ENCODE data around the gene PRCD.
"Not testable (repeated sequence)": the region's sequence is repeated elsewhere in the genome, so short reads cannot be mapped to it uniquely, and the experiment has no call there.

The PRCD gene

DNA sequence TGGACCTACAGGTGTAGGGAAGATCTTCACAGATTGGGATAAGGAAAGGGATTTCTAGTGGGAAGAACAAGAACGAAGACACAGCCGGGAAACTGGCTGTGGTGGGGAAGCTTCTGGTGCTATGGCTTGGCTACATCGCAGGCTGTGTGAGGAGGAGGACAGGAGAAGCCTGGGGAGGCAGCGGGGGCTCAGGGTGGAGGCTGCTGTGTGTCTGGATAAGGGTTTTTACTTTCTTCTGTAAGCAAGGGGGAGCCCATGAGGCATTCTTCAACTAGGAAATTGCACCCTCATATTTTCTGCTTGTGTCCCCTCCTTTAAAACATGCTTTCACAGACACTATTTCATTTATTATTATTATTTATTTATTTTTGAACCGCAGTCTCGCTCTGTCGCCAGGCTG lies 35.7 kb upstream of the PRCD start:
- no peak for DNase-seq (ENCODE audit: low read depth in 3 of 3, low spot score in 1 of 3)

DNA sequence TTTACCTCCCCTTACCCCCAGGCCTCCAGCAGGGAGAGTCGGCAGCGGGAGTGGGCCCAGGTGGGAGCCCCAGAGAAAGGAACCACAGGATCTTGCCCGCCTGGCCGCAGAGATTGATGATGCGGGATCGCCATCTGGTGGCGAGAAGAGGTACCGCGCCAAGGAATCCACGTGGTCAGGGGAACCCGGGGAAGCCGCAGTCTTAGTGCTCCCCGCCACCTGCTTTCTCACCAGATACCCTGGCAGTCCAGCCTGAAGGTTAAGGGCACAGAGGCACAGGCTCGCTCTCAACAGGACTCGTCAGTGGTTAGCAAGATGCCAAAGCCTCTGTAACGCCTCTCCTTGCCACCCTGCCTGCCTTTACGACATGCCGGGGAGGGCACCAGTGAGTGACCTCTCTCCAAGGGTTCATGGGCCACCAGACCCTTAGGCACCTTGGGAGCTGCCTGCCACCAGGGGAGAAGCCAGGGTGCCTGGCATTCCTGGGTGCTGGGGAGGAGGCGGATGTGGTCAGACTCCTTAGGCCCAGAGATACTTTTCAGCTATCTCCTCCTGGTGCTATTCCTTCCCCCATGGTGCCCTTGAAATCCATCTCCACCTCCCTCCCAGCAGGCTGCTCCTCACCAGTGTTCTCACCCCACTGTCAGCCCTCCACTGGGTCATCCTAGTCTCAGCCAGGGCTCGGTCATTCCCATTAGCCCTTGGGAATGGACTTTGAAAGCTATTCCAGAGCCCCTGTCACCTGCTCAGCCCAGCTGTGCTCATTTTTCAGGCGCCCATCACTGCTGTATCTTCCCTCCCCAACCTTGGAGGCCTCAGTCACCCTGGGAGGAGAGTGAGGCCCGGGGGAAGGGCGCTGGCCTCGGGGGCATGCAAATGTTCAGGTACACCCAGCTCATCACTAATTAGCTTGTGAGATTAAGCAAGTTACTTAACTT lies 33.2 kb upstream of the PRCD start:
- DNase-seq (ENCODE audit: low read depth in 3 of 3, low spot score in 1 of 3) = peak; percentile 67 to 86 (median 86)

DNA sequence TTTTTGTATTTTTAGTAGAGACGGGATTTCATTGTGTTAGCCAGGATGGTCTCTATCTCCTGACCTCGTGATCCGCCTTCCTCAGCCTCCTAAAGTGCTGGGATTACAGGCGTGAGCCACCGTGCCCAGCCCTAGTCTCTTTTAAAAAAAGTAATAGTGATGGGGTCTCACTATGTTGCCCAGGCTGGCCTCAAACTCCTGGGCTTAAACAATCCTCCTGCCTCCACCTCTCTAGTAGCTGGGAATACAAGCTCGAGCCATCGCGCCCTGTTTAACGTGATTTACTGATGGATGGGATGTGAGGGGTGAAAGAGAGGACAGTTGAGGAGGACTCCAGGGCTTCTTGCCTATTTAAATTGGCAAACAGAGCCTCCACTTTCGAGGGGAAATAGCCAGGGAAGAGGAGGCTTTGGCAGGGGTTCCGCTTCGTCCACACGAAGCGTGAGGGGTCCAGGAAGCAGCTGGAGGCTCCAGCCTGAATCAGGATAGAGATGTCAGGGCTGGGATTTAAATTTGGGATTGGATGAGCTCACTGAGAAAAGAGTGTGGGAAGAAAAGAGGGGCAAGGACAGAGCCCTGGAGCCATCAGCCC lies 31.3 kb upstream of the PRCD start:
- not testable (repeated sequence) for DNase-seq (ENCODE audit: low read depth in 3 of 3, low spot score in 1 of 3)

DNA sequence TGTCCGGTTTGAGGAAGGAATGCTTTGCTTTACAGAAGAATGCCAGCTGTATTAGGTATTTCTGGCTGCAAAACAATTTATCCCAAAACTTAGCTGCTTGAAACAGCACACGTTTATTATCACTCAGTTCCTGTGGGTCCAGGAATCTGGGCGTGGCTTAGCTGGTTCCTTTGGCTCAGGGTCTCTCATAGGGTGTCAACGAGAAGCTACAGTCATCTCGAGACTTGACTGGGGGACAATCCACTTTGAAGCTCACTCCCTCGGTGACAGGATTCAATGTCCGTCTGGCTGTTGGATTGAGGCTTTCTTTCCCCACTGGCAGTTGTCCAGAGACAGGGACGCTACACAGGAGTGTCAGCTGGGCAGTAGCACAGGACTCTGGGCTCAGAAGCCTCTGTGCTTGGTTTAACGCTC lies 29.0 kb upstream of the PRCD start:
- DNase-seq (ENCODE audit: low read depth in 3 of 3, low spot score in 1 of 3) = no peak

DNA sequence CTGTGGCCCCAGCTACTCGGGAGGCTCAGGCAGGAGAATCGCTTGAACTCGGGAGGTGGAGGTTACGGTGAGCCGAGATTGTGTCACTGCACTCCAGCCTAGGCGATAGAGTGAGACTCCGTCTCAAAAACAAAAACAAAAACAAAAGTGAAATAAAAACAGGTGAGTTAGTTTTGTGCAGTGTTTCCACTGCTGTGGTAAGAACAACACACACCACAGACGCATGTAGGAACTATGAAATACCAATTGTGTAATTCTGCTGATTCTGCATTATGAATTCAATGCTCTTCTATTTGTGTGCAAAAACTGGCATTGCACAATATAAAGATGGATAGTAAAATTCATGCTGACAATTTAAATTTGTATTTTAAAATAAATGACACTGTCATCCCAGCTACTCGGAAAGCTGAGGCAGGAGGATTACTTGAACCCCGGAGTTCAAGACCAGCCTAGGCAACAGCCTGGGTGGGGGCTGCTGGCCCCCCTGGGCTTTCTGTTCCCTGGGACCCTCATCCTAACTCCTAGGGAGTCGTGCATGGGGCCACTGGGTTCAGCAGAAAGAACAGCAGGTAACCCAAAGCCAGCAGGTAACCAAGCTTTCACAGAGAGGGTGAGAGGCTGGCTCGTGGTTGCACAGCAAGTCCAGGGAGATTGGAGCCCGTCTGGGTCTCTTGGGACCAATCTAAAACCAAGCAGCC lies 28.0 kb upstream of the PRCD start:
- no peak for DNase-seq (ENCODE audit: low read depth in 3 of 3, low spot score in 1 of 3)

DNA sequence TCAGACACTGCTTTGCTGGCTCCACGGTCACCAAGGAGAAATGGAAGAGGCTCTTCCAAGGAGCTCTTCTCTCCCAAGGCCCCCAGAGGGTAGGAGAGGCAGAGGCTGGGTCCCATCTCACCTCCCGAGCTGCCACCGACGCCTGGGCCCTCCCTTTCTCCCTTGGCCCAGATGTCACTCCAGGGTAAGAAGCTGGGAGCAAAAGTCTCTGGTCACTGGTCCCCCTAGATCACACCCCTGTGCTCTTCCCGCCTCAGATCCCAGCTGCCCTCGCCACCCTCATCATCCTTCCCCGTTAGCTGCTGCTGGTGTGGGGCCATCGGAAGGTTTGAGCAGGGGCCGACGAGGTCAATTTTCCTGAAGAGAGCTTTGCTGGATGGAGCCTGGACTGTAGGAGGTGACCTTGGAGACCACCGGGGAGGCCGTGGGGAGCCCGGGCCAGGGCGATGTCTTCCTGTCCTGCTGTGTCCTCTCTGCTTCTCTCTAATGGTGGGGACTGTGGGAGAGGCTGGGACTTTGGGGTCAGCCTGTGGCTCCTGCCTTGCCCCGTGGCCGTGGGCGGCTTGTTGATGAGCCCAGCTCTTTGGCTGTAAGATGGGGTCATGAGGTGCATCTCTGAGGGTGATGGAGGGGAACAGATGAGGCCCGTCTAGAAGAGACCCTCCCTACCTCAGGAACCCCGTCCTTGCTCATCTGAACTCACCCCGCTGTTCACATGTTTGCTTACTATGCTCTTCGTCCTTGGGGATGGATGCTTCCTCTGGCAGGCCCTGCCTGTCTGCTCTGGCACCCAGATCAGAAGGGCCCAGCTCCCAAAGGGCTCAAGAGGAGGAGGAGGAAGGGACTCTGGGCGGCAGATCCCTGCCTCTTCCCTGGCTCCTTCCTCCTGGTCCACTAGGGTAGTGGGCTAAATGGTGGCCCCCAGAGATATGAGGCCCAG lies 27.2 kb upstream of the PRCD start:
- no peak for DNase-seq (ENCODE audit: low read depth in 3 of 3, low spot score in 1 of 3)

DNA sequence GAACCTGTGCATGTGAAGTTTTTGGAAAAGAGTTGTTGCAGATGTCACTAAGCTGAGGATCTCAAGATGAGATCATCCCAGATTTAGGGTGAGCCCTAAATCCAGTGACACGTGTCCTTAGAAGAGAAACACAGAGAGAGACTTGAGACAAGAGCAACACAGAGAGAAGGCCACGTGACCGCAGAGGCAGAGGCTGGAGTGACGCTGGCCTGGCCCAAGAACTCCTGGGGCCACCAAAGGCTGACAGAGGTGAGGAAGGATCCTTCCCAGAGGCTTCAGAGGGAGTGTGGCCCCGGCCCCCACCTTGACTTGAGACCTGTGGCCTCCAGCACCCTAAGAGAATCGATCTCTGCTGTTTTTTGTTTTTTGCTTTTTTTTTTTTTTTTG lies 26.5 kb upstream of the PRCD start:
- DNase-seq (ENCODE audit: low read depth in 3 of 3, low spot score in 1 of 3) = no peak

DNA sequence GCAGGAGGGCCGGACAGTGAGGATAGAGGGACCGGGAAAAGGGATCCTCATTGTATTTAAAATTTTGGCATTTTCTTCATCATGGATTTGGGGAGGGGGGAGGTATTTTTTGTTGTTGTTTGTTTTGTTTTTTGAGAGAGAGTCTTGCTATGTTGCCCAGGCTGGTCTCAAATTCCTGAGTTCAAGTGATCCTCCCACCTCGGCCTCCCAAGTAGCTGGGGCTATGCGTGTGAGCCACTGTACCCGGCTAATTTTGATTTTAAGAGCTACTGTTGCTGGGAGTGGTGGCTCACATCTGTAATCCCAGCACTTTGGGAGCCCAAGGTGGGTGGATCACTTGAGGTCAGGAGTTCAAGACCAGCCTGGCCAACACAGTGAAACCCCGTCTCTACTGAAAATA lies 25.5 kb upstream of the PRCD start:
- DNase-seq (ENCODE audit: low read depth in 3 of 3, low spot score in 1 of 3) = not testable (repeated sequence)

DNA sequence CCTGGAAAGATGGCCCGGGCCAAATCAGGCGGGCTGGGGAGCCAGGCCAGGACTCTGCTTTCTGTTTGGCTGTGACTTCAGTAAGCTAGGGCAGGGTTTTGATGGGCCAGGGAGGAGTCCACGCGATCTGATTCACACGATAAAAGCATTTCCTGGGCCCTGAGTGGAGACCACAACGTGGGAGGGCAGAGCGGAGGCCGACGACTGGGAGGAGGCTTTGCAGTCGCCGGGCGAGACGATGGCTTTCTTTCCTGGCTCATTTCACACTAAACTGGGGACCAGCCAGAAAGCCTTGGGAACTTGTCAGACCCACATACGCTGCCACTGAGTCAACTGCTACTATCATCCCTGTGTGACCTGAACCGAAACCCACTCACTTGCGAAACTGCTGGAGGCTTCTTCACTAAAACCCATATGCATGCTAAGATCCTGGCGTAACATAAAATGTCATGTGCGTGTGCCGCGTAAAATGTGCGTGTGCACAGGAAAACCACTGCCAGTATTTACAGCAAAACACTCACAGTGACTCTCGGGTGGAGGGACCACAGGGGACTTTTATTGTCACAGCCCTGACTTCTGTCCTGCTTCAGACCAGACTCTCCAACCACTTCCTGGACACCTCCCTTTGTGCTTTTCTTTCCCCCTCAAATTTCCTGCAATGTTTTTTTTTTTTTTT lies 24.4 kb upstream of the PRCD start:
- DNase-seq (ENCODE audit: low read depth in 3 of 3, low spot score in 1 of 3) = peak; percentile 36 to 65 (median 59)

DNA sequence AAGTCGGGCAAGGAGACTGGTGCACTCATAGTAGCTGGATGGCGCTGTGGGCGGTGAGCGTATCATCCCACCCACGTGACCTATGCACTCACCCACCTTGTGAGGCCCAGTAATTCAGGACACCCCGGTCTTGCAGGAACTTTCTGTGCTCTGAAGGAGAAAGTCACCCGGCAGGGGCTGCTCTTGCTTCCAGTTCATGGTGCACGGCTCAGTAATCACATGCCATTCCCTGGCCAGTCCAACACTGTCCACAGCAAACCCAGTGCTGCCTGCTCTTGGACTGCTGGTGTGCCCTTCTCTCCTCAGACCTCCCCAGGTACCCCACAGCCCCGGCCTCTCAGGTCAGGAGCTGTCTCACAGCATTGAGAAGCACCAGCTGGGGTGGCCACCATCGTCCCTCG lies 22.2 kb upstream of the PRCD start:
- DNase-seq (ENCODE audit: low read depth in 3 of 3, low spot score in 1 of 3) = no peak

DNA sequence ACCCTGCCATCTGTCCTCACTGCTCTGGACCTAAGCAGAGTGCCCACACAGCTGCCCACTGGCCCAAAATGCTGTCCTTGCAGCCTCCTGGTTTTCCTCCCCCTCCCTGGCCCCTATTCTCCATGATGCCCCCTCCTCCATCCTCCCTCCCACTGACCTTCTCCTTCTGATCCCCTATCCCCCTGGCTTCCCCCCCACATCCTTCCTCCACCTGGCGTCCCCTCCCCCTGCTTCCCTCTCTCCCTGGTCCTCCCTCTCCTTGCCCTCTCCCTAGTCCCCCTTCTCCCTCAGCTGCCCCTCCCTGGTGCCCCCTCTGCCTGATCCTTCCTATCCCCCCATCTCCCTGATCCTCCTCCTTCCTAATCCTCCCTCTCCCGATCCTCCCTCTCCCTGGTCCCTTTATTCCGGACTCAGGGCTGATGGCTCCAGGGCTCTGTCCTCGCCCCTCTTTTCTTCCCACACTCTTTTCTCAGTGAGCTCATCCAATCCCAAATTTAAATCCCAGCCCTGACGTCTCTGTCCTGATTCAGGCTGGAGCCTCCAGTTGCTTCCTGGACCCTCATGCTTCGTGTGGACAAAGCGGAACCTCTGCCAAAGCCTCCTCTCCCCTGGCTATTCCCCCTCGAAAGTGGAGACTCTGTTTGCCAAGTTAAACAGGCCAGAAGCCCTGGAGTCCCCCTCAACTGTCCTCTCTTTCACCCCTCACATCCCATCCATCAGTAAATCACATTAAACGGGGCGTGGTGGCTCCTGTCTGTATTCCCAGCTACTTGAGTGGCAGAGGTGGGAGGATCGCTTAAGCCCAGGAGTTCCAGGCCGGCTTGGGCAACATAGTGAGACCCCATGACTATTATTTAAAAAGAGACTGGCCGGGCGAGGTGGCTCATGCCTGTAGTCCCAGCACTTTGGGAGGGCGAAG lies 20.5 kb upstream of the PRCD start:
- DNase-seq (ENCODE audit: low read depth in 3 of 3, low spot score in 1 of 3) = no peak

DNA sequence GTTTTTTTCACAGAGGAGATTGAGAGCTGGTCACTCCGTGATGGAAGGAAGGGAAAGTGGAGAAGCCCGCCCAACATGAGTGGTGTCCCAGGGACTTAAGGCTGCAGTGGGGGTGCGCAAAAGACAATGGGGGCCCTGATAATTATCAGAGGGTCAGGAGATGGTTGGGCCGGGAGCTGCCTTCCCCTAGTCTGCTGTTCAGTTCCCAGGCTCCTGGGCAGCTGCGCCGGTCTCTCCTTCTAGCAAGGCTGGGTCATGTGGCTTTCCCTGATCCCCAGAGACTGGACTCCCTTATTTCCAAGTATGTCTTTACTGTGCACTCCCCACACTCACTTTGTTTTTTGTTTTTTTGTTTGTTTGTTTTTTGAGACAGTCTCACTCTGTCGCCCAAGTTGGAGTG lies 18.6 kb upstream of the PRCD start:
- no peak for DNase-seq (ENCODE audit: low read depth in 3 of 3, low spot score in 1 of 3)

DNA sequence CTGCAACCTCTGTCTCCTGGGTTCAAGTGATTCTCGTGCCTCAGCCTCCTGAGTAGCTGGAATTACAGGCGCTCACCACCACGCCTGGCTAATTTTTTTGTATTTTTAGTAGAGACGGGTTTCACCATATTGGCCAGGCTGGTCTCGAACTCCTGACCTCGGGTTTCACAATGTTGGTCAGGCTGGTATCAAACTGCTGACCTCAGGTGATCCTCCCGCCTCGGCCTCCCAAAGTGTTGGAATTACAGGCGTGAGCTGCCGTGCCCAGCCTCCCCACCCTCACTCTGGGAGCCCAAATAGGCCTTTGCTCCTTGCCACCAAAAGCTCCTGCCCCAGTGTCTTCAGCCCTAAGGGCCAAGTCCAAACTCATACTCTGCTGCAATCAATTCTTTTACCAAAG lies 18.2 kb upstream of the PRCD start:
- DNase-seq (ENCODE audit: low read depth in 3 of 3, low spot score in 1 of 3) = not testable (repeated sequence)

DNA sequence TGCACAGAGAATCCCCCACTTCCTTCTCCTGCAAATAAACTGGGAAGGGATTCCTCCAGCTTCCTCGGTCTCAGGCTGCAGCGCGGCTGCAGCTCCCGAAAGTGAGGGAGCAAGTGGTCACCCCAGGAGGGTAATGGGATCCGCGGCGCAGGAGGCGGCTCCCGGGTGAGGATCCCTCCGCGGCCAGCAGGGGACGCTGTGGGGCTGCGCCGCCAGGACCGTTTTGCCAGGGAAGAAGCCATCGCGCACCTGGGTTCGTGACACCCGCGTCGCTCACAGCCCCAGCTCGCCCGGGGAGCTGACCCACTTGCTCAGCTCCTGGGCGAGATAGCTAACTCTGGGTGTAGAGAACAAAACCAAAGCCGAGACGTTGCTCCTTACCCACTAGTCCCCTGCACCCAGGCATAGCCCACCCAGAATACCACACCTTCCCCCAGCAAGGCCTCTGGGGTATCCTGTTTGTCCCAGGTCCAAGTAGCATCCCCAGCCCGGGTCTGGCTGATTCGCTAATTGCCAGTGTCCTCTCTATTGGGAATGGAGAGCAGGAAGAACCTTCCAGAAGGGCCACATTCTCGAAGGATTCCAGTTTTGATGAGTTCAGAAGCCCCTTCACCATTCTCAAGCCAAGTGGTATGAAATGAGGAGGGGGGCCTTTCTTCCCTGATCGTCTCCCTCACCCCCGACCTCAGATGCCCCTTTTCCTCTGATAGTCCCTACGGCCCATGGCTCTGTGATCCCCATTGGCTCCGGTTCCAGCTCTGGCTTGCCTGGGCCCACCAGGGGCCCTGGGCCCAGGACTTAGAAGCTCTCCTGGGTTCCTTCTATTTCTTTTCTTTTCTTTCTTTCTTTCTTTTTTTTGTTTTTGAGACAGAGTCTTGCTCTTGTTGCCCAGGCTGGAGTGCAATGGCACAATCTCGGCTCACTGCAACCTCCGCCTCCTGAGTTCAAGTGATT lies 16.5 kb upstream of the PRCD start:
- DNase-seq (ENCODE audit: low read depth in 3 of 3, low spot score in 1 of 3) = peak; percentile 57 to 84 (median 64)

DNA sequence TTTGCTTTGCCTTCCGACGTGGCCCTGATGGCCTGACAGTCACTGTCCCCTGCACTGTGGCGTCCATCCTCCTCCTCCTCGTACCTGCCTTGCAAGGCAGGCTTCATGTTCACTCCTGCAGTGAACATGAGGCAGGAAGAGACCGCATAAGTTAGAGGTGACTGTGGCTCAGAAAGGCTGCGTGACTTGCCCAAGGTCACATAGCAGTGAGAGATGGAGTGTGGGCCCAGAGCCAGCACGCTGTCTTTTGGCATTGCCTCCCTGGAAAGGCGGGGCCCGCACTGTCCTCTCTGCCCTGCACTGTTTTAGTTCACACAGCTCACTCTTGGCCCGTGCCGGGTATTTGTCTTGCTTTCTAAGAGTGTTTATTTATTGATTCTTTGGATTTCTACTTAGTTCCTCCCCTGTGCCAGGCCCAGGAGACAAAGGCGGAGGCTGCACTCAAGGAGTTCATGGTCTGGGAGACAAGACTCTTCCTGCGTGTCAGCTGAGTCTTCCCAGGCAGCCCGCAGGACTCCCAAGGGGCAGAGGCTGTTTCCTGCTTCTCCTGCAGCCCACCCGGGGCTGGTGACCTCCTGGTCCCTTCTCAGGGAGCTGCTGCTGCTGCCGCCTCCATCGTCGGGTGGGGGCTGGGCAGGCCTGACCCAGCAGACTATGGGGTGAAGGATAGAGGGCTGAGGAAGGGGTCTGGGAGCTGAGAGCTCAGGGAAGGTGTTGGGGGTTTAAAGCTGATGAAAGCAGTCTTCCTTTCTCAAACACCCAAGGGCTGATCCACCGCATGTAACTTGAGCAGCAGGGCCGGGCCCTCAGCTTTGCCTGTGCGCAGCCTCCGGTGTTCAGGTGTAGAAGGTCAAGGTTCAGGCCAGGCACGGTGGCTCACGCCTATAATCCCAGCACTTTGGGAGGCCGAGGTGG lies 15.0 kb upstream of the PRCD start:
- no peak for DNase-seq (ENCODE audit: low read depth in 3 of 3, low spot score in 1 of 3)

DNA sequence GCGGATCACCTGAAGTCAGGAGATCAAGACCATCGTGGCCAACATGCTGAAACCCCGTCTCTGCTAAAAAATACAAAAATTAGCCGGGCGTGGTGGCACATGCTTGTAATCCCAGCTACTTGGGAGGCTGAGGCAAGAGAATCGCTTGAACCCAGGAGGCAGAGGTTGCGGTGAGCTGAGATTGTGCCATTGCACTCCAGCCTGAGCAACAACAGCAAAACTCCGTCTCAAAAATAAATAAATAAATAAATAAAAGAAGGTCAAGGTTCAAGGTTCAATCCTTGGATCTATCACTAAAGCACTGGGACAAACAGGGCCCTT lies 14.4 kb upstream of the PRCD start:
- DNase-seq (ENCODE audit: low read depth in 3 of 3, low spot score in 1 of 3) = not testable (repeated sequence)

DNA sequence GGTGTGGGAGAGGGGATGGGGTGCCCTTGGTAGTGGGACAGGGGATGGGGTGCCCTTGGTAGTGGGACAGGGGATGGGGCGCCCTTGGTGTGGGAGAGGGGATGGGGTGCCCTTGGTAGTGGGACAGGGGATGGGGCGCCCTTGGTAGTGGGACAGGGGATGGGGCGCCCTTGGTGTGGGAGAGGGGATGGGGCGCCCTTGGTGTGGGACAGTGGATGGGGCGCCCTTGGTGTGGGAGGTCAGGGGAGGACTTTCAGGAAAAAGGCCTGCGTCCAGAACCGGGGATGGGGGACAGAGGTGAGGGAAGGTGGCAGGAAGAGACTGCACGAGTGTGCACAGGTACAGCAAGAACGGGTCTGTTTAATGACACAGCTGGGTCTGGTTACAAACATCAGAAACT lies 12.8 kb upstream of the PRCD start:
- DNase-seq (ENCODE audit: low read depth in 3 of 3, low spot score in 1 of 3) = not testable (repeated sequence)

Data from stimulated activated CD4-positive, alpha-beta T cell treated with anti-CD3 and anti-CD28 coated beads, TNF-alpha, amount 100 ng/mL, for 1 hour (primary cell).